NCI-H345 treated with DMSO at 0.1 percent for 48 hours (cell line): ENCODE results near the gene CHN2.

Experiments used
- DNase-seq: peaks from one replicate; lab custom pipeline; 2025; ENCODE audit not compliant: unreplicated experiment; lab: John Stamatoyannopoulos, UW

The CHN2 gene

DNA sequence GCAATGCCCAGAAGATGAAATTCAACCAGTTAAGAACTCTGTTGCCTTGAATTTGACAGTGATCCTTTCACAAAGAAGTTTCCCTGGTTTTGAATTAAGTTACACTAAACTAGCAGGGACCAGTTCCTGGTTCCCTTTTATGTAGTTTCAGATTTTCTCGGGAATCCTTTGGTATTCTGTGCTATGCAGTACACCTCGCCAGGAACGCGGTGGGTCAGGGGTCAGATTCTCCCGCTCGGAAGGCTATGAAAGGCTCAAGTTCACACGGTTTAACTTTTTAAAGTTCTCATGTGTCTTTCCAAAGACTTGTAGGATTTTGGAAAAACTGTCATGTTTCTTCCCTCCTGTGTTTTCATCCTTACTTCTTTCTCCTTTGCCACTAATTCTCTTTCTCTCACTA is 264.4 kb downstream of the CHN2 start:
- no peak for DNase-seq

- no peak for DNase-seq
Observed at GRCh38 chr7:29459589-29459988, 265.0 kb downstream of the CHN2 start.

DNA sequence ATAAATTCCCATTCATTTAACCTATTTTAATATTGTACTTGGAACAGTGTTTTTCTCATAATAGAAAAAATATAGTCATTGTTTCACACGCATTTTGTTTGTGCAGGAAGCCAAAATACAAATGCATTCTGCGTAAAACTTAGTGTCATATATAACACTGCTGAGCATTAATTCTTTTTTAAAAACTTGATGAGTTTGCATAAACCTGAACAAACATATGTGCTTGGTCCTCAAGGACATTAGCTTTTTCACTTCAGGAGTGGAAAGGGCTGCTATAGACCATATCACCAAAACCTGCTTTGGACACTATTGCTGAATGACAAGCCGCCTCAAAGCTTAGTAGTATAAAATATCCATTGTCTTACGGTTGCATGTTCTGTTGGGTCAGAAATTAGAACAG is 267.4 kb downstream of the CHN2 start:
- no peak for DNase-seq

DNA sequence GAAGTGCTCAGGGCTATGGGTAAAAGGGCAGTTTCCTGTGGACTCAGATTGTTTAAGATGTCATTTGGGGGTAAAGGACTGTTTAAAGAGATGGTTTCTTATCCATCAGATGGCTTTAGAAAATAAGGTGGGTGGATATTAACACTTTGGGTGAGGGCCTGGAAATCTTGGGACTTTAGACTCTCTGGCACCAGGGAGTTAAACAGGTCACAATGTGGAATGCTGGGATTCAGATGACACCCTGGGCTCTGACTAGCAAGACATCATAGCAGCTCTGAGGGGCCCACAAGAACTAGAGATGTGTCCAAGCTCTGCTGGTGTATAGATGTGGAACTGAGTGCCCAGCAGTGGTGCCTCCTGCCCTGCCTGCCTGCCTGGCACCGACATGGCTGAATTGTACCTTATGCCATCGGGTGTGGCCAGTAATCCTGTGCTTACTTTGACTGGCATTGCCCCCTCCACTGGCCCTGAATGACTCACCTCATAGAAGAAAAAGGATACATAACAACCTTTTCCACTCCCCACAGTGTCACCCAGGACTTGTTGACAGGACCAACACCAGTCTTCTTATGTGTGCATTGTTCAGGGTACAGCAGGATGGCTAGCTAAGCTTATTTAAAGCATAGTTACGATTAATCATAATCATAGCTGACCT is 269.1 kb downstream of the CHN2 start:
- DNase-seq, result no peak

DNA sequence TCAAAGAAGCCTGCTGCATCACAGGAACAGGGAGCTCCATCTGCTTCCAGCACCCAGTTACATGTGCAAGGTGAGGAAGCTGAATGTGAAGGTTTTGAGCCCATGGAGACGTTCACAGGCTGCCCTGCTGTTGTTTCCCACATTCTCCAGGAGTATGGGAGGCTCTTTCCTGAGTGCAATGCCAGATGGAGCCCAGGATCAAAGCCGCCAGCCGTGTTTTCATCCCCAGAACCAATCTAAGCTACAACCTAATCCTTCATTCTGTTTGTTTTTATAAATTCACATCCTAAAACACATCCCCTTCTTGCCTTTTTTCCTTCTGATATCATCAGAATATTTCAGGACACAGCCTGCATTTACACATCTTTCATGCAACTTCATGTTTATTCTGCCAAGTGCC is 270.2 kb downstream of the CHN2 start:
- no peak for DNase-seq

- no peak for DNase-seq
Observed at GRCh38 chr7:29467193-29467926, 272.8 kb downstream of the CHN2 start.

DNA sequence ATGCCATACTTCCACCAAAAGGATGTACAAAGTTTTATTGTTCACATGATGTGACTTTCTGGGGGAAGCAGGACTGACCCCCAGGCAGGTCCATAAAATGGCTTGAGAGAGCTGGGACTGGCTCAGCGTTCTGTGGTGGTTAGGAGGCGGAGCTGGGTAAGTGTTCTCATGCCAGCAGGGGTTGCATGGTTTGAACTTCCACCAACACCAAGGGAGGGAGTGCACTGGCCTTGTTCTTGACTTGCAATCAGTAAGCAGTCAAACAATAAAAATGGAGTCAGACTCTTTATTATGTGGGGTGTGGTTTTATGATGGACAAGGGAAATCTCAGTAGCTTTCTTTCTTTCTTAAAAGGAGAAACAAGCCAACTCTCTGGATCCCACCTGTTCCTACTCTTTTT is 273.6 kb downstream of the CHN2 start:
- DNase-seq, result no peak

DNA sequence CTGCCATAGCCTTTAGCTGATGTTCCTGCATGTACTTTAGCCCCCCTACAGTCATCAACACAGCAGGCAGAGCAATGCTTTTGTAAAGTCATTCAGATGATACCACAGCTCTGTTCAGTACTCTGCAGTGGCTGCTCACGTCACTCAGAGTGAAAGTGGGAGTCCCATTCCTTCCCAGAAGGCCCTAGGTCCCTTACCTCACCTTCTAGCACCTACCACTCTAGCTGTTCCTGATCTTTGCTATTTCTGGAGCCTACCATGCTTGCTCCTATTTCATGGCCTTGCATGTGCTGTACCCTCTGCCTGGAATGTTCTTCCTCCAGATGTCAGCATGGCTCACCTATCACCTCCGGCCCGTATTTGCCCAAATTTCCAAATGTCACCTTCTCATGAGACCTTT is 274.7 kb downstream of the CHN2 start:
- no peak for DNase-seq

DNA sequence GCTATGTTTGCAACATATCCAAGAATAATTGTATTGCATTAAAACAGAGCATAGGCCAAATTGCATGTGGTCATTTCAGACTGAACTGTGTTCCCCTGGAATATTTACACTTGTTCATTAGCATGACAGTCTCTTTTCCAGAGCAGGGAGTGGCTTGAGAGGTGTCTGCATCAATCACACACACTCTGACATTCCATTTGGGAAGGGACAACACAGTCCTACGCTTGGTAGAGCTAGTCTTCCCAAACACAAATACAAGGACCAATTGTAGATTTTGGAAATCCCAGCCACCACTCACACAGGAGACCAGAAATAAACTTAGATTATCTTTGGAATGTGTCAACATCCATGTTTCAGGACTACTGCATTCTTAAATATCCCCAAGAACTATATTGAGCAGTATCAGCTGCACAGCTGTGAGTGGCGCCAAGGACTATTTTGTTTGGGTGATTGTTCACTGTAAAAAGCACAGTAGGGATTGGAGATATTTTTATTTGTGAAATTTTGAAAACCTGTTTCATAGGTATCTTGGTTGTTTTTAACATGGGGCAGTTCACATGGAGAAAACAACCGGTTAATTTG is 275.5 kb downstream of the CHN2 start:
- no peak for DNase-seq

GRCh38 chr7:29471444-29472138 is 277.0 kb downstream of the CHN2 start:
- DNase-seq, result no peak

GRCh38 chr7:29476916-29477315 is 282.3 kb downstream of the CHN2 start:
- DNase-seq, result no peak

DNA sequence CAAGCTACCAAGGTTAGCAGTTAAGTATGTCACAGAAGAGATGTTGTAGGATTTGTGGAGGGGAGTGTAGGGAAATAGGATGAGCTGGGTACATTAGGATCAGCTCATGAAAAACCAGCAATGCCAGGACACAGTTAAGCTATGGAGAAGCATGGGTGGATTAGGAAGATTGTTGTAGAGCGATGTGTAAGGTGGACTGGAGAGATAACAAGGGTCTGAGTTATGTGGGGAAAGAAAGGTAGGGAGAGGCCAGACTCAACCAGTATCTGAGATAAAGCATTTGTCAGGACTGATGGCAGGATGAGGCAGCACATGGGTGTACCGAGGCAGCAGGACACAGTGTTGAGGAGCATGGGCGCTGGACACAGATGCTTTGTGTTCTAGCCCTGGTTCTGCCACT is 283.7 kb downstream of the CHN2 start:
- DNase-seq, result no peak

DNA sequence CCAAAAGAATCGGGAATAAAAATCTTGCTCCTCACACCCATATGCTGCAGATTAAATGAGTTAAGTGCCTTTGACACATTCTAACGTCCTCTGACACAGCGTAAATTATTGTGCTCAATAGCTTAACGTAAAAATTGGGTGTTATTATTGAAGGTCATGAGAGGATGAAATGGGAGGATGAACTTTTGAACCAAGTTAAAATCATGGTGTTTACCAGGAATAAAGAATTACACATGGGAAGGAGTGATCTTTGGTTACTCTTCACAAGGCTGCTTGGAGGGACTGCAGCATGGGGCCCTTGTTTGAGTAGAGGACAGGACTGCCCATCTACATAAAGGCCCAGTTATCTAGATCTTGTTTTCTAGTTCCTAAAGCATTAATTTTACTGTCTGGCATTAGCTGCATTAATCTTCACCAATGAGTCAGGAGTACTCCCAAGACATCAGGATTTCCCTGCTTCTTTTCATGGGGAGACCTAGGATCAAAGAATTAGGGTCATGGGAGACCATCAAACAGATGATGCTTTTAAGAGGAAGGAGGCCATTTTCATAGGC is 284.2 kb downstream of the CHN2 start:
- DNase-seq, result no peak

DNA sequence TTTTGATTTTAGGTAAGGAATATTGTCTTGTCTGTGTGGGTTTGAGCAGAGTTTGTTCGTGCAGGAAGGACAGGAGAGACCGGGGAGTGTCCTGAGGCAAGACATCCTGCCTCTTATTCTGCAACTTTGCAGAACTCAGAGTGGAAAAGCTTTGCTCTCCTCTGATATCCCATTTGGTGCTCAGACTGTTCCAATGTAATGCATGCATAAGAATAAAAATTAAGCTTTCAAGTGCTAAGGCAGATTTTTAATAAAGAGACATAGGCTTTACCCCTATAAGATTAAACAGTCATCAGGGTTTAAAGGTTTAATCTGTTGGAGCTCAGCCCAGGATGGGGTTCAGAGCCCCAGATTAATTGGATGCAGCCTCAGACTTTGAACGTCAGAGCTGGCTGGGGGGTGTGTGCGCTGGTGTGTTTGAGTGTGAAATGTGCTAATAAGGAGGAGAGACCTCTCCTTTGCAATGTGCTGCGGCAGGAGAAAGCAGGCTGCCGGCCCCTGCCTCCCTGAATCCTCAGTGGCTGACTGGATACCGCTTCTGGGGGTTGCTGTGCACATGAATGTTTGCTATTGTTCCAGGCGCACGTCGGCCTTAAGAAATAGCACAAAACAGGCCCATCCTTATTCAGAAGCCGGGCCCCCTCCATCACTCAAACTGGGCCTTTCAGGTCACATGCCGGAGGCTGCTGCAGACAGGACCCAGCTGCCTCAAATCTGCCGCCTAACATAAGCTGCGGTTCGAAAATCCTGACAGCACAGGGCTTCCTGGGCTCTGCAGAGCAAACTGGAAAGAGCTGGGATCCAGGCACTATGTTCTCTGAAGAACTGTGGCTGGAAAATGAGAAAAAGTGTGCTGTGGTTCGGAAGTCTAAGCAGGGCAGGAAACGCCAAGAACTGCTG is 285.0 kb downstream of the CHN2 start:
- no peak for DNase-seq

DNA sequence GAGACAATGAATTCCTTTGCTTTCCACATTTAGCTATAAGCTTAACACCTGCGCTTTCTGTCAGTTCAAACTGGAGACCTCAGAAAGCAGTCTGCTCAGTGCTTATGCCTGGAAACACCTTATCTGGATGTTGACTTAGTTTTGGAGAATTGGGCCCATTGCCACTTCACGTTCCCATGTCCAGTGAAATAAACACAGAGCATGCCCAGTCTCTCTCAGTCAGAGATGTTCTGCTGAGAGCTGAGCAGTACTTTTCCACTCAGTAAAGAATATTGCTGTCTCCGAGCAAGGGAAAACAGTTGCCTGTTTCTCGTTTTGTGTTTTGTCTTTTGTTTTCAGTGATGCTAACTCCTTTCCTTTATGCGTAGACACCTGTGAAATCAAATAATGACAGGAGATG is 285.9 kb downstream of the CHN2 start:
- no peak for DNase-seq

GRCh38 chr7:29480934-29481651 is 286.5 kb downstream of the CHN2 start:
- DNase-seq, result peak; percentile 38

- peak; percentile 21 for DNase-seq
Observed at GRCh38 chr7:29482056-29482455, 287.5 kb downstream of the CHN2 start.

DNA sequence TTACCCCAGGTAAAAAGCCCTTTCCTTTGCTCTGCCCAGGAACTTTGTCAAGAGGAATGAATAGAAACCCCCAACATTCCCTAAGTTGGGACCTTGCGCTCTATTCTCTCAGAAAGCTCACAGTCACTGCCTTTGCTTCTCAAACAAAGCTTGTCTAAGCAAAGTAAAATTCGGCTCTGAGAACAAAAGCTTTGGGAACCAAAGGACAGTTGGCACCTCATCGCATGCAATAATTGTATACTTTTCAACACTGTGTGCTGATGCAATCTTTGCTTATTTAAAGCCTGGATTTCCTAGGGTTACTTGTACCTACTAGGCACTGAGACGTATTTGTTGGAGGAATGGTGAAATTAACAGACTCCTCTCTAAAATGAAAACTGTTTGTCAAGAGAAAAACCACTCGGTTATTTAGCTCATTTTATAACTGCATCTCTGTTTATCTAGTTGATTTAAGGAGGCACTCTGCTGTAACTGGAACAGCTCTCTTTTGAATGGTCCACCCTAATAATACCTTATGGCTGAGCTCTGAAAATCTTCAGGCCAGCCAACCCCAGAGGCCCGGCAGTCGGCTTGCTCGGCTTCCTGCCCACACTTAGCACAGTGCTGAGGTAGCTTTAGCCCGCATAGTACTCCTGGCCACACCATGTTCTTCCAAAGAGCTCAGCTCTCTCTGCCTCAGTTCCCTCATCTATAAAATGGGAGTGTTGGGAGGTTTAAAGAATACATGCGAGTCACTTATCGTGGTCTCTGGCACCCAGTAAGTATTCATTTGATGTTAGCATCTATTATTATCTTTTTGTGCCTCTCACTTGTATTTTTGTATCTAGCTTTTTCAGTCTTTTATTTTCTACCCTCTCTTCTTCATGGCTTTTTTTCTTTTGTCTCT is 288.9 kb downstream of the CHN2 start:
- no peak for DNase-seq

GRCh38 chr7:29484280-29484679 is 289.7 kb downstream of the CHN2 start:
- no peak for DNase-seq
